GM19238 (cell line): ENCODE measurements around the gene PADI1.

Experiments used
- DNase-seq: peaks from one replicate; pipeline ENCODE4 v3.0.0; 2011; ENCODE audit warnings: low spot score; ENCODE audit not compliant: insufficient read length

Gene PADI1

DNA sequence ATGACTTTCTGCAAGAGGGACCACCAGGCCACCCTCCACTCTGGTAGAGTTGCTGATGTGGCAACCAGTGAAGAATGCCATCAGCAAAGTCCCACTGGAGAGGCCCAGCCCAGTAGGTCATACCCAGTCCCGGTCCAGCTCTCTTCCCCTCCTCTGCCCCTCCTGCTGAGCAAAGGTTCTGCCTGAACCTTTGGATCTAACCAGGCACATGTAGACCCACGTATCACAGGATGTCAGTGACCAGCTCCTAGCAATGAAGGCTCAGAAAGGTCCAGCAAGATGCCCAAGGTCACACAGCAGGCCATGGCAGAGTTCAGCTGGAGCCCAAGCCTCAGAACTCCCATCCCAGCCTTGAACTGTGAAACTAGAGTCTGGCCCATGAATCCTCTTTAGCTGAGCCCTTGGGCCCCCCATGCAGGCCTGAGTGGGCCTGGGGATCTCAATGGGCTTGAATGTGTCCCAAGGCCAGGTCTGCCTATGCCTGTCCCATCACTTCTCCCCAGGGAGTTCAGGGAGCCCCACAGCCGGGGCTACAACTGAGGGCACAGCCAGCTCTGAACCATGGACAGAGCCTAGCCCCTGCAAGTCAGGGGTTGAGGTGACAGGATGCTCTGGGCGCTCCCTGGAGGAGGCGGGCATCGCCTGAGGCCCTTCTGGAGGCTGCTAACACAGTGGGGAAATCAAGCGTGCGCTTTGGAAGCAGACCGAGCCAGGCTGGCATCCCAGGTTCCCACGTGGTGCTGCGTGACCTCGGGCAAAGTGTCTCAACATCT, 21.4 kb upstream of the PADI1 start:
- no peak for DNase-seq

DNA sequence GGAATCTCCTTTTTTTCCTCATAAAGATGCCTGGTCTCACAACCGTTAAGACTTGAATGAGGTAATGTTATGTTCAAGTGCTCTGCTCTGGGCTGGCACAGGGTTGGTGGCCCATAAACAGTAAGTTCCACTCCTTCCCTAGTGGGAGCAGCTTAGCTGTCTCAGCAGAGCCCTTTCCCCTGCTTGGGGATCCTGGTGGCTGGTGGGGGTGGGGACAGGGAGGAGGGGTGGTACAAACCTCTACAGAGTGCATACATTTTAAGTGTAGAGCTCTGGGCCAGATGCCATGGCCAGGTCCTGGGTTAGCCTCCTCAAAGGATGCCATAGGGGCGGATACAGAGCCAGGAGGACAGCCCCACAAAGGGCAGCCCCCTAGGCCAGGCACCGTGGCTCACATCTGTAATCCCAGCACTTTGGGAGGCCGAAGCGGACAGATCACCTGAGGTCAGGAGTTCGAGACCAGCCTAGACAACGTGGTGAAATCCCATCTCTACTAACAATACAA, 20.7 kb upstream of the PADI1 start:
- no peak for DNase-seq

DNA sequence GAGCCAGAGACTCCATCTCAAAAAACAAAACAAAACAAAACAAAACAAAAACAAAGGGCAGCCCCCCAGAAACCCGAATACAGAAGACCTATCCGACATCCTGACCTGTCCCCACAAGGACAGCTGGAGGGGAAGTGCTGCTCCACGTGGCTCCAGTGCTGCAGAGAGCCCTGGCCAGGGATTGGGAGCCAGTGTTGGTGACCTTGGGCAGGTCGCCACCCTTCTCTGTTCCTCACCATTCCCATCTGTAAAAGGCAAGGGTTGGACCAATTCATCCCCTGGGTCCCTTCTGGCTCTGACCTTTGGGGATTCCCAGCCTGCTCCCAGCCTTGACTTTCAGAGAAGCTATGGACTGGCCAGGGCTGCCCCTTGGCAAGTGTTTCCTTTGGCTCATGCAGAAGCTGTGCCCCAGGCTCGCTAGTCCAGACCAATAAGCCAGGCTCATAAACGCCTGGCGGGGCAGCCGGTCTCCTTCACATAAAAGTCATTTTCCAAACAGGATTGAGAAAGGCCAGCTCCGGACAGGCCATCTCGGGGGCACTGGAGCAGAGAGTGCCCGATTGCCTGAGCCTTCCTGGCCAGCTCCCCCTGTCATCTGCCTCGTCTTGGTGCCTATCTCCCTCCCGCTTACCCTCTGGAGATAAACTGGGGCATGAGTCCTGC, 20.0 kb upstream of the PADI1 start:
- DNase-seq: no peak

DNA sequence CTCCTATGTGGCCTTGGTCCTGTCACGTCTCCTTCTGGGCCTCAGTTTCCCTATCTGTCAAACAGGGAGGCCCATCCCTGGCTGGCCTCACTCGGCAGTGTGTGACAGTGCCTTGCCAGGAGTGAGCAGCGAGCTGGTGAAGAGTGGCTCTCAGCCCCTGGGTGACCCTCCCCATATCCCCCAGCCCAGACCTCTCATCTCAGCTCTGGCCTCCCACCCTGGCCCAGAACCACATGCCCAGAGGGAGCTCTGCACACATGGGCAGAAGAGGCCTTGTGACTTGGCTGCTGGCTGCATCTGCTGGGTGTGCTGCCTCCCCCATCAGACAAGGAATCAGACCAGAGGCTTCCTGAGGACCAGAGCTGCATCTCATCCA, 19.5 kb upstream of the PADI1 start:
- no peak for DNase-seq

DNA sequence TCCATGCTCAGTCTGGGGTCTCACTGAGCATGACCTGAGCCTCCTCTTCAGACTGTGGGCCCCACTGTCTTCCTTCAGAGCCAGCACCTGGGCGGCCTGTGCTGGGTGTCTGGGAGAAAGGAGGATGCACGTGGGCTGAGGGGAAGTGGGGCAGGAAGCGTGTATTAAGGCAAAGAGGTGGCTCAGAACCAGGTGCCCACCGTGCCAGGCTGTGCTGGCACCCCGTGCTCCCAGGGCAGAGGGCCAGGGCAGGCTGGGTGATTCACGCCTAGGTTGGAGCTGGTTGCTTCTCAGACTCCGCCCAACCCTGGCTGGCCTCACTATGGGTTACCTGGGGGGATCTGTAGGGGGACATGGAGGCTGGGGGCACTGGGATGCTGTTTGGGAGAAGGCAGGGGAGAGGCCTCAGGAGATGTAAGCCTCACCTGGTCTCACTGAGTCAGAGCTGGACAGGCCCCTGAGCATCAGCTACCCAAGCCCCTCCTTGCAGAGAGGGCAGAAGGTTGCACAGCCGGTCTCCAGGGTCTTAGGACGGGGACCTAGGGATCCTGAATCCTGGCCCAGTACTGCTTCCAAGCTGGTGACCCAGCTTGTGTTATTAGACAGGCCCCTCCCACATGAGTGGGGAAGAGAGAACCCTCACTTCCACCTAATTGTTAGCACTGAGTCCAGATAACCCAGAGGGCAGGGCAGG, 18.6 kb upstream of the PADI1 start:
- no peak for DNase-seq

DNA sequence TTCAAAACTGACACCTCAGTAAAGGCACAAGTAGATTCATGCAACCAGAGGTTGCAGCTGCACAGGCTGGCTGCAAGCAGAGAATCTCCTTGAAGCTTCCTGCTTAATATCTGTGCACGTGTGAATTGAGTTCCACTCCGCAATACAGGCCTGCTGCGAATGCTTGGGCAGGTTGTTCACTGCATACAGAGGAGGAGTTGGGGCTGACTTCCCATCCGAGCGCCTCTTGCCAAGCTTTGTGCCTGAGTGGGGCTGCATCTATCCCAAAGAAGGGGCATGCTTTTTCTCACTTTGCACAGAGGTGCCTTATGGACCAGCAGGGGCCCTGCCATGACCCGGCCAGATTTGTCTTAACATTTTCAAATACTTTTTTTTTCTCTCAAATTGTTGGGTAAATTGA, 17.9 kb upstream of the PADI1 start:
- no peak for DNase-seq

DNA sequence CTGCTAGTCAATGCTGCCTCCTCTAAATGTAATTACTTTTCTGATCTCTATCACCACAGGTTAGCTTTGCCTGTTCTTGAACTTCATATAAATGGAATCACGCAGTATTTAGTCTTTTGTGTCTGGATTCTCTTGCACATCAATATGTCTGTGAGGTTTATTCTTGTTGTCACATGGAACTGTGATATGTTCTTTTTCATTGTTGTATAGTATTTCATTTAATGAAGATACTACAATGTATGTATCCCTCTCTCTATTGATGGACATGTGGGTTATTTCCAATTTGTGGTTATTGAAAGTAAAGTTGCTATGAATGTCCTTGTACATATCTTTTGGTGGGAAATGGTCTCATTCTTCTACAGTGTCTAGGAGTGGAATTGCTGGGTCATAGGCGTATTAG, 16.7 kb upstream of the PADI1 start:
- no peak for DNase-seq

DNA sequence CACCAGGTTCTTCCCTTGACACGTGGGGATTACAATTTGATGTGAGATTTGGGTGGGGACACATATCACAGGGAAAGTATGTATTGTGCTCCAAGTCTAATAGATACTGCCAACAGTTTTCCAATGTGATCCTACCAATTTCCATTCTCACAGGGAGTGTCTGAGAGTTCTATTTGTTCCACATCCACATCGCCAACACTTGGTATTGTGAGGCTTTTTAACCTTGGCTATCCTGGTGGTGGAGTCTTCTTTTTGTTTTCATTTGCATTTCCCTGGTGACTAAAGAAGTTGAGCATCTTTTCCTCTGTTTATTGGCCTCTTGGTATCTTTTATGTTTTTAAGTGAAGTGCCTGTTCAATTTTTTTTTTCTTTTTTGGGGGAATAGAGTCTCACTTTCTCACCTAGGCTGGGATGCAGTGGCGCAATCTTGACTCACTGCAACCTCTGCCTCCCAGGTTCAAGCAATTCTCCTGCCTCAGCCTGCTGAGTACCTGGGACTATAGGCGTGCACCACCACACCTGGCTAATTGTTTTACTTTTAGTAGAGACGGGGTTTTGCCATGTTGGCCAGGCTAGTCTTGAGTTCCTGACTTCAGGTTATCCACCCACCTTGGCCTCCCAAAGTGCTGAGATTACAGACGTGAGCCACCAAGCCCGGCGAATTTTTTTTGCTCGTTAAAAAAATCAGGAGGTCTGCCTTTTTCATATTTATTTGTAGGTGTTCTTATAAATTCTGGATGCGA, 15.9 kb upstream of the PADI1 start:
- DNase-seq: no peak

DNA sequence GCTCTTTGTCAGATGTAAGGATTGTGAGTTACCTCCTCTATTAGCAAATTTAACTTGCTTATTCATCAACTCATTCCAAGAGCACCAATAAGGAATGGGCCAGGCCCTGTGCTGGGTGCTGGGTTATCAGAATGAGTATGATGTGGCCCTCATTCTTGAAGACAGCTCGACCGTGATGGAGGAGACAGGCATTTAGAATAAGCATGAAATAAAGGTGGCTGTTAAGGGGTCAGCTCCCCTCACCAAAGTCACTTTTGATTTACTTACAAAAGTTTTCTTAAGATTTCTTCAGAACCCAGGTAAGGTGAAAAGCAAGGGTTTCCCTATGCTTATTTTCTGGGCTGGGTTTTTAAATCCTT, 15.3 kb upstream of the PADI1 start:
- no peak for DNase-seq

DNA sequence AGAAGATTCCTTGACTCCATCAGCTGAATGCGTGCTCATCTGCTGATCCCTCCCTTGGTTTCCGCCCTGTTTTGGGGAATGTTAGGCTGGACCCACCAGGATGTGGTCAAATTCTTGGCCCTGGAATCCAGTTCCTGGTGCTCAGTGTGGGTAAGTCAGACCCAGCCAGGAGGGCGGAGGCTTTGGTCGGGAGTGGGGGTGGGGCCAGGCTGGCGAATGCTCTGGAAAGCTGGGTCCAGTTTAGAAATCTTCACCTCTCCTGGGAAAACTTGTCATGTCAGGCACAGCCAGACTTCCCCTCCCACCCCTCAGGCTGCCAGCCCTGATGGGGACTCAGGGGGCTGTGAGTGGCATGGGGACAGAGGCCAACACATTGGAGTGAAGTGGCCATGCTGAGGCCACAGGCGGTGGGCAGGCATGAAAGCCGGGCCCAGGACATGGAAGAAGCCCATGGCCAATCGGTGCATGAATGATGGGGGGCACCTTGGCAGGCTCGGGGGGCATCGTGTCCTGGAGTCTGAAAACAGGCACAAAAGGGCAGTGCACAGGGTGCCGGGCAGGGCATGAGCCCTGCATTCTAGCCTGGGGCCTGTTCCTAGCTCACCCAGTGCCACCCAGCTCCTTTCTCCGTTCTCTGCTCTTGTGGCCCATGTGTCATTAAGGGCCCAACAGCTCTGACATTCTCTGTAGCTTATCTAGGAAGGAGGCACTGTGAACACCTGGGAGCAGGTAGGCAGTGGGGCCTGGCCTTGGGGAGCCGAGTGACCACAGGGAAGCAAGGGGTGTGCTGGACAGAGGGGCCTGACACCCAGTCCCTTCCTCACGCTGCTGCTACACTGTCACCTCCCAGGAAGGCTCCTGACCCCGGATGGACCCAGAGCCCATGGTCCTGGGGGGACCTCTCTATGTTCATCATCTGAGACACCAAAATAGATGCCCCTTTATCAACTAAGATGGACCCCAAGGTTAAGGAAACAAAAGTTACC, 14.6 kb upstream of the PADI1 start:
- no peak for DNase-seq

DNA sequence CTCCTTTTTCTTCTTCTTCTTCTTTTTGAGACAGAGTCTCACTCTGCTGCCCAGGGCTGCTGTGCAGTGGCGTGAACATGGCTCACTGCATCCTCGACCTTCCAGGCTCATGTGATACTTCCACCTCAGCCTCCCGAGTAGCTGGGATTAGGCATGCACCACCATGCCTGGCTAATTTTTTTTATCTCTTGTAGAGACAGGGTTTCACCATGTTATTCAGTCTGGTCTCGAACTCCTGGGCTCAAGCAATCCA, 13.0 kb upstream of the PADI1 start:
- no peak for DNase-seq

DNA sequence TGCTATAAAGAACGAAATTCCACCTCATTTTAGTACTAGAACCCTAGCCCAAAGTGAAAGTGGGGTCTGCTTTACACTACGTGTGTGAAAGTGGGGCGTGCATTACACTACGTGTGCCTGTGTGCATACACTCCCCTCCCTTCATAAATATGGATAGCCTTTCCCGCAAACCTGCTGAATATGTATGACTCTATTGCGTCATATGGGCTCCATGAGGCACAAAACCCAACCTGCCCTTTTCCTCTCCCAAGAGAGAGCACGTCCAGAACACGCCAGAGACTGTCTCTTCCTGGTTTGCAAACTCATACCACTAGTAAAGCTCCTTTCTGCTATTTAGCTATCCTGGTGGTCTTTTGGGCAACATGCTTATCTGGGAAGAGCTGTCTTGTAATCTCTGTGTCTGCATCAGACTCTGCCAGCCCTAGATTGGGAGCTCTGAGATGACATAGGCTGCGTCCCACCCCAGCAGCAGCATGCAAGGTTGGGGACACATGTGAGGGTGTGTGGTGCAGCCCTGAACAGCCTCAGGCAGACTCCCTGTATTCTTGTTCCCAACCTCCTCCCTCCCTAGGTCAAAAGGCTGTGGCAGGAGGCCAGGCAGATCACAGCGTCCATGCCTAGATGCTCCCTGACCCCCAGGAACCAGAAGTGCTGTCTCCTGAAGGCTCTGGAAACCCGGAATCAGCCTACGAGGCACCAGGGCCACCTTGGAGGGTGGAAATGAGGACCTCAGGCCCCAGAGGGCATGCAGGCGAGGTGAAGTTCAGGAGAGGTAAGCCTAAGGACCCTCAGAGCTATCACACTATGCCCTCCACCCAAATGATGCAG, 12.3 kb upstream of the PADI1 start:
- DNase-seq: no peak

DNA sequence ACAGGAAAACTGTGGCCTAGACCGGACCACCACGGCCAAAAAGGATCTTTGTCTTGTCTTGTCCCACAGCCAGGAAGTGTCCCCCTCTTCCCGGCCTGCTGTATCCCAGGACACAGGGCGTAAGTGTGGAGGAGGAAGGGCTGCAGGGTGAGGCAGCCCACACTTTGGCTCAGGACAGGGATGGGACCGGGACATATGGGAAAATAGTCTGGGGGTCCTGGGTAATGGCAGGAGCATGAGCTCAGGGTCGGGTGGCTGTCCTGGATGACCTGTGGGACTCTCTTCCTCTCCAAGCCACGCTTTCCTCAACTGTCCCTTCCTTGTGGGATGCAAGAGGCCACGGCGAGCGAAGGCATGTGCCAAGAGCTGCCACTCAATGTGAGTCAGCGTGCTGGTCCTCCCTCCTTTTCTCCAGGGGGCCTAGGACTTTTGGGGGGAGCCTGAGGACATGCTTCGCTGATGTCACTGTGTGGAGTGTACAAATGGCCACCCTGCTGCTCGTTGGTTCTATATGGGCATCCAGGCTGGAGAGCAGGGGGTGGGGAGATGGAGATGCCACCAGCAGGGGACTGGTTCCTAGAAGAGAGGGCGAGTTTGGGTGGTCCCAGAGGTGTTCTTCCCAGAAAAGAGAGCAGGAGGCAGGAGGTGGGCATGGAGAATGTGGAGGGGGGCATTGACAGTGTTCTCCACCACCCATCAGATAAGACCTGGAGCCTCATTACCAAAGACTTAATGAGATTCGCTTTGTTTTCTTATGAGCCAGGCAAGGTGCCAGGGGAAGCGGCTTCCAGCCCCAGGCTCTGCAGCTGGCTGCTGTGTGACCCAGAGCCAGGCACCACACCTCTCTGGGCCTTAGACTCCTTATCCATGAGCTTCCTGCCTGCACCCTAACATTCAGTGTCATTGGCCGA, 11.5 kb upstream of the PADI1 start:
- no peak for DNase-seq

DNA sequence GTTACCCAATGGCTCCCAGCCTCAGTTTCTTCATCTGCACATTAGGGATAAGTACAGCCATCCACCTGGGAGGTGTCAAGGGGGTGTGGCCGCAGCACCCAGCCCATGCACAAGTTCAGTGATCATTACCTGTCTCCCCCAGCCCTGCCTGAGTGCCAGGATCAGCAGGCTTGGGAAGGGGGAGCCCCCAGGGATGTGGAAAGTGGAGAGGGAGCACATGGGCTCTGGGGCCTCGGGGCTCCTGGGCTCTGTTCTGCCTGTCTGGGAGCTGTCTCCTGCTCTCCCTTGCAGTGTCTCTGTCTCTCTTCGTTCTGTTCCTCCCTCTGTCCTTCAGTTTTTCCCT, 10.8 kb upstream of the PADI1 start:
- DNase-seq: no peak

DNA sequence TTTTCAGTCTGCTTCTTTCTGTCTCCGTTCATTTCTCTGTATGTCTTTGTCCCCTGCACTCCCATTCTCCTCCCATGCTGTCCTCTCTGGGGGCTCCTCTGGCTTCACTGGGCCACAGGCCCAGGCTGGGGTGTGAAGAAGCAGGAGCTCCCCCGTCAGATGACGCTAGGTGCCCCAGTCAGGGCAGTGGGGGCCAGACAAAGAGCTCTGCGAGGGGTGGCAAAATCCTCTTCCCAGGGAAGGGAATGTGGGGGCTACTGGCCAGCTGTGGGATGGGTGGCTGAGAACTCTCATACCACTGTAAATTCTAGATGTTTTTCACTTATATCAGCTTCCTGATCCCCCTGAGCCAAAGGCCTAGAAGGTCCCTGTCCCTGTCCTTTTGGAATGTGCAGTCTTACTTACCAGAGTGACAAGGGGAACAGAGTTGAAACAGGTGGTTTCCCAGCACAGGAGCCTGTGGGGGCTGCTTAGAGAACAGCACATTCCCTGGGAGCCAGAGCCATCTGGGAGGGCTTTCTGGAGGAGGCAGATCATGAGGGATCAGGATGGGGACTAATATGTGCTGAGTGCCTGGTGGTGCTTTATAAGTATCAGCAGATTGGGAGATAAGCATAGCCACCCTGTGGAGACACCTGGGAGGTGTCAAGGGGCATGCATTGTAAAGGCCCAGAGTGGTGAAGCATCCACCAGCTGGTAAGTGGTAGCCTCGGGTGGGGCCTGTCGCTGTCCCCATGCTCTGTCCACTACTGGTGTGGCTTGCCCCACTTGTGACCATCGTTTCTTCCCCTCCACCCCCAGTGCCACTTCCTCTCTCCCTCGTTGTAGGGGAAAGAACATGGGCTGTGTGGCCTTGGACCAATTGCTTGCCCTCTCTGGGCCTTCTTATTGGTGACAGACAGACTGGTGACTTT, 10.1 kb upstream of the PADI1 start:
- DNase-seq: no peak

DNA sequence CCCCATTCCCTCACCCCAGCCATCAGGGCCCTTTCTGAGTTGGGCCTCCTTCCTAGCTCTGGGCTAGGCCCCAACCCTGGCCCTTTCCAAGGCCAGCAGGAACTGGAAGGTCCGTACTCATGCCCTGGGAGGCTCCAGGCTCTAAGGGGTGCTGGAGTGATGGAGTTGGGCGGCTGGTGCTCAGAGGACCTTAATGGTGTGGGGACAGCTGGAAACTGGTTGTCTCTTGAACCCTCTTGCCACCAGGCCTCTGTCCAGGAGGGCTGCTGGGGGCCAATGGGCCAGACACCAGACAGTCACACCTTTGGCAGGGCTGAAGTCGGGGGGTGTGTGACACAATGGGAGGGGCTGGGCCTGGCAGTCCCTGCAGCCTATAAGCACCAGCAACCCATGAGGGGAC, 9.2 kb upstream of the PADI1 start:
- DNase-seq: no peak

DNA sequence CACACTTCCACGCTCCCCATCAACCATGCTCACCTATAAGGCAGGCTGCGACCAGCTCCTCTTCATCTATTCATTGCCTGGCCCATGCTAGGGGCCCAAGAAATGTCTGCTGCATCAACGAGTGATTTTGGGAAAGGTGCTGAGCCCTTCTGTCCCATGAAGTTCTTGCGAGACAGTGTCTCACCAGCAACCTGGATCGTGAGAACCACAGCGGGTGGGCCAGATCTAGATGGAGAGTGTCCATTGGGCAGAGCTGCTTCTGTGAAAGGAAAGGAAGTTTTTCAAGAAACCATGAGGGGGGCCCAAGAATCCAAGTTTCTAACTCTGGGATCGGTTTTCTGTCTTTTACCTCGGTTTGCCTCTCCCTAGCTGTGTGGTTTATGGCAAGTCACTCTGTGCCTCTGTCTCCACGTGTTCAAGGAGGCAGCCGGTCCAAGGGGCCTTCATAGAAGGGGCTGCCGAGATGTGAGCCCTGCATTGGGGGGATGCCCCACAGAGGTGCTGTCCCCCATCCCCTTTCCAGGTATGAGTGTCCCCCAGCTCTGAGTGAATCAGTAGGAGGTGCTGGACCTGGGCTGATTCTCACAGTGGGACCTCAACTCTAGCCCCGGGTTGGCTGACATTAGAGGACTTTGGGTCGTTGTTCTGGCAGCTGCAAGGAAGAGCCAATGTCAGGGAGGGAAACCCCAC, 8.3 kb upstream of the PADI1 start:
- no peak for DNase-seq

DNA sequence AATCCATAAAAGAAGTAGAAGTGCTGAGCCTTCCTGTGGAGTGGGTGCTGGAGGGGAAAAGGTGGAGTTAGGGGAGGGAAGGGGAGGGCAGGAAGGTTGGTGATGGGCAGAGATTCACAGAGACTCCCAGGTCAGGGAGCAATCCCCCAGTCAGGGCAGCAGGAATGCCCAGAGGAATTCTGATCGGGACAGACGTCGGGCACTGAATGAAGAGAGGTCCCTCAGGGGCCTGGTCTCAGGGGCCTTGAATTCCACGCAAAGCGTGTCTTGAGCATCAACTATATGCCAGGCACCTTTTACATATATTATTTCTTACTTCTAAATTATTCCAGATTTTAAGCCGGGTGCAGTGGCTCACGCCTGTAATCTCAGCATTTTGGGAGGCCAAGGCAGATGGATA, 7.2 kb upstream of the PADI1 start:
- DNase-seq: no peak
